NT2/D1 (cell line): ENCODE measurements around the gene KBTBD4.

ENCODE experiments used
- SUZ12 ChIP-seq: IDR thresholded peaks from 2 replicates; pipeline ENCODE4 v1.6.1; 2011; ENCODE audit not compliant: insufficient read length, insufficient read depth; ENCODE audit errors: extremely low read depth
- YY1 ChIP-seq: IDR thresholded peaks from 2 replicates; pipeline ENCODE4 v1.6.1; 2011; ENCODE audit not compliant: insufficient read length, insufficient read depth

DNA sequence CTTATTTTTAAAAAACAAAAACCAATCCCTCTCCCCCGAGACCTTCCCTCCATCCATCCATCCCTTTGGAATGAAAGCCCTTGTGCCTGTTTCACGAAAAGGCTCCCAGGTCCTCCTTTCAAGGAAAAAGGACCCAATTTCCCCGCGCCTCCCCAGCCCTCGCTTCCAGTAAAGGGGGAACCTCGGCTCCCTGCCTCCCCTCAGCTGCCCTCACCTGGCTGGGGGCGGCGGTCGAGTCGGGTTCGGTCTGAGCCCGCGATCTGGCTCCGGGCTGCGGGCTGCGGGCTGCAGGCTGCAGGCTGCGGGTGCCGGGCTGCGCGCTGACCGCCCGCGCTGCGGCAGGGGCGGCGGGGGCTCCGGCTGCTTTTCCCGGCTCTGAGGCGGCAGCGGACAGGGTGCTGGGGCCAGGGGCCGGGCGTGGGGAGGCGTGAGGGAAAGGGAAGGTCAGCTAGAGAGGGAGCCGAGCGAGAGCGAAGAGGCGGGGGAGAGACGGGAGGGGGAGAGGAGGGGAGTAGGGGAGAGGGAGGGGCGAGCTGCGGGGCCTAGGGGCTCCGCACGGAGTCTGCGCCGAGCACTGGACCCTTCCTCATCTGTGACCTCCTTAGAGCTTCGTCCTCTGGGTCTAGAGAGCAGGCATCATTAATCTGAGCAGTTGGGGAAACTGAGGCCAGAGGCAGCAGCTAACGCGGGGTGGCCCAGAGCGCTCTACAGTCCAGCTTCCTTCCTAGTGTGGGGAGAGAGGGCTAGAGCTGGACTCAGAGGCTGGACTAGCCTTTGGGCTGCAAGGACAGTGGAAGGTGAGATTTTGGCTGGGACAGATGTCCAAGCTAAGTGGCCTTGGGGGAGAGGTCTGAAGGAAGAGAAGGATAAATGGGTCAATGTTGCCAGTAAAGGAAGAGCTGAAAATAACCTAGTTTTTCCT is 15.4 kb upstream of the KBTBD4 start, which contains the start of gene C1QTNF4:
- TF ChIP-seq SUZ12: no peak
- TF ChIP-seq YY1: no peak
